GM21390 (cell line): Measurements from ENCODE around the gene RAMP2.
"Not testable (repeated sequence)": the region's sequence is repeated elsewhere in the genome, so short reads cannot be mapped to it uniquely, and the experiment has no call there.

Experiments
- ATAC-seq: cut with Tn5 transposase; IDR thresholded peaks from one replicate; pipeline ENCODE4 v1.9.1; 2021; ENCODE audit not compliant: unreplicated experiment

RAMP2 gene

GRCh38 chr17:42768006-42768405 lies 7.0 kb downstream of the RAMP2 start:
- not testable (repeated sequence) for ATAC-seq

DNA sequence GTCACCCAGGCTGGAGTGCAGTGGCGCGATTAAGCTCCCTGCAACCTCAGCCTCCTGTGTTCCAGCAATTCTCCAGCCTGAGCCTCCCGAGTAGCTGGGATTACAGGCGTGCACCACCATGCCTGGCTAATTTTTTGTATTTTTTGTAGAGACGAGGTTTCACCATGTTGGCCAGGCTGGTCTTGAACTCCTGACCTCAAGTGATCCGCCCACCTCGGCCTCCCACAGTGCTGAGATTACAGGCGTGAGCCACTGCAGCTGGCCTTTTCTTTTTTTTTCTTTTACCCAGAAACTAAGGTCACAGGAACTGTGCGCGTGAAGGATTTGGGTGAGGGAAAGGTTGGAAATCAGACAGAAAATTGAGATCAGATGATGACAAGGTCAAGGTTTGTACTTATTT lies 8.9 kb downstream of the RAMP2 start:
- ATAC-seq = not testable (repeated sequence)

- ATAC-seq = no peak
These were observed 11.9 kb downstream of the RAMP2 start for GRCh38 chr17:42772945-42773289.

- ATAC-seq = no peak
These were observed 12.4 kb downstream of the RAMP2 start, which contains the start of gene VPS25 for GRCh38 chr17:42773290-42774035. Gene VPS25, plus strand, starts transcription at chr17:42773449. Its CDS starts 27 bp downstream, at chr17:42773476.

DNA sequence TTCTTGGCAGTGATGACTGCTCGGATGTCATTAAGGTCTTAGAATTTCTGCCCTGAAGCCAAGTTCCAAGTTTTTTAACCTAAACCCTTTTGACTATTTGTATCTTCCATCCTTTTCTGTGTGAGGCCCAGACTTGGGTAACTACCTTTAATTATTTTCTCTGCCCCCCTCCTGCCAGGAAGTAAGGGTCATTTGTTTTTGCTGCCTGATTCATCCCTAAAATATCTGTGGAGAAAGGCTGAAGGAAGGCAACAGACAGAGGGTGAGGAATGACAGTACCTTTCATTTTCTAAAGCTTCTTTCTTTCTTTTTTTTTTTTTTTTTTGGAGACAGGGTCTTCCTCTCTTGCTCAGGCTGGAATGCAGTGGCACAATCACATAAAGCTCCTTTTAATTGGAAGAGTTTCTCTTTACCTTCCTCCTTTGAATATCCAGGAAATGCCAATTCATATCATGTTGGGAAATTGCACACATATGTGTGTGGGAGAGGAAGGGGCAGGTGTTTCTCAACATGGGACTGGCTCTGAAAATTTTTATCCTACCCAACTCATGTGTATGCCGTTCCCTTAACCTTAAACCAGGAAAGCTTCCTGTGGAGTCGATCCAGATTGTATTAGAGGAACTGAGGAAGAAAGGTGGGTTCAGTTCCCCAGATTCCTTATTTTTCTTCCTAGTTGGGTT lies 13.2 kb downstream of the RAMP2 start:
- ATAC-seq = no peak

- no peak for ATAC-seq
These were observed 14.6 kb downstream of the RAMP2 start for GRCh38 chr17:42775534-42776098.

DNA sequence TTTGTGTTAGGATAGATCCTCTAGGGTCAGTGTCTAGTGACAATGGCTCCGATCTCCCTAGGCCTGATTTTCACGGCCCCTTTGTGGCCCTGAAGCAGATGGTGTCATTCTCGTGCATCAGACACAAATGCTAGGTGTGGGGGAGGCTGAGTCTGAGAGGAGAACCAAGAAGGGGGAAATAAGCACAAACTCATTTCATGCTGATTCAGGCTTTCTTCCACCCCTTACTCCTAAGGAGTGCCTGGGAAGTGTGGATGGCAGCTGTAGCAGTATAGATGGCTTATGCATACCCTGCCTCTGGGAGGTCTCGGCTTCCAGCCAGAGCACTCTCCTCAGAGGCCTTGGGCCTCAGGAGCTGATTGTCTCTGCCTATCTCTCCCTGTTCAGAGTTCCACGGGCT lies 17.5 kb downstream of the RAMP2 start:
- no peak for ATAC-seq

DNA sequence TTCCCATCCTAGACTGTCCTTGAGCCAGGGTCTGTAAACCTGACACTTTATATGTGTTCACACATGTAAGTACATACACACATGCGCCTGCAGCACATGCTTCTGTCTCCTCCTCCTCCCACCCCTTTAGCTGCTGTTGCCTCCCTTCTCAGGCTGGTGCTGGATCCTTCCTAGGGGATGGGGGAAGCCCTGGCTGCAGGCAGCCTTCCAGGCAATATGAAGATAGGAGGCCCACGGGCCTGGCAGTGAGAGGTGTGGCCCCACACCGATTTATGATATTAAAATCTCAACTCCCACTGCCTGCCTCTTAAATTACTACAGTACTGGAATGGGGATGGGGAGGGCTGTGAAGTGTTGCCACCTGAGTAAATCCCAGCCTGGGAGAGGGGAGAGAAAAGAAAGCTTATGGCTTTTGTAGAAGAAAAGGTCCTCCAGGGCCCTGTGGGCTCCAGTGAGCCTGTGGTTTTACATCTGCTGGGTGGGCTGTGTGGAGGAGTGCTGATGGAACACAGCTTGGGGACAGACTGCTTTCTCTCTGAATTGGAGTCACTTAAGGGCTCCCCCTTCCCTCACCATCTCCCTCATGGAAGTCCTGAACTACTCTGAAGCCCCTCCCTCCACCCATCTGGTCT lies 18.4 kb downstream of the RAMP2 start:
- ATAC-seq = no peak

- ATAC-seq = no peak
These were observed 19.2 kb downstream of the RAMP2 start, which contains the start of gene WNK4 for GRCh38 chr17:42779936-42780850. Gene WNK4, plus strand, starts transcription at chr17:42780610. Its CDS starts 89 bp downstream, at chr17:42780699.

DNA sequence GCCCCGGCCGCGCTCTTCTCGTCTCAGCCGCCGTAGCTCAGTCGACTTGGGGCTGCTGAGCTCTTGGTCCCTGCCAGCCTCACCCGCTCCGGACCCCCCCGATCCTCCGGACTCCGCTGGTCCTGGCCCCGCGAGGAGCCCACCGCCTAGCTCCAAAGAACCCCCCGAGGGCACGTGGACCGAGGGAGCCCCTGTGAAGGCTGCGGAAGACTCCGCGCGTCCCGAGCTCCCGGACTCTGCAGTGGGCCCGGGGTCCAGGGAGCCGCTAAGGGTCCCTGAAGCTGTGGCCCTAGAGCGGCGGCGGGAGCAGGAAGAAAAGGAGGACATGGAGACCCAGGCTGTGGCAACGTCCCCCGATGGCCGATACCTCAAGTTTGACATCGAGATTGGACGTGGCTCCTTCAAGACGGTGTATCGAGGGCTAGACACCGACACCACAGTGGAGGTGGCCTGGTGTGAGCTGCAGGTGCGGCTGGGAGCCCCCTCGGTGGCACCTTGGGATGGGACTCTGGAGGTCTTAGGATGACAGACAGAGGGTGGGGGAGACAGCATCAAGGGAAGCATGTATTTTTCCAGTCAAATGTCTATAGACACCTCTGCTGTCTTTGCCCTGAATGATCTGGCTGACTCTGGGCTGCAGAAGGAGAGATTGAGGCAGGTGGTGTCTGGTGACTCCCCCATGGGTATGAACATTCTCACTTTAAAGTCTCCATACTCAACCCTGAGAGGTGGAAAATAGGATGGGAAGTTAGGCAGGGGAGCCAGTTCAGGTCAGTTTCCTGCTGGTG lies 20.0 kb downstream of the RAMP2 start:
- no peak for ATAC-seq

- ATAC-seq = no peak
These were observed 20.7 kb downstream of the RAMP2 start for GRCh38 chr17:42781639-42782165.

DNA sequence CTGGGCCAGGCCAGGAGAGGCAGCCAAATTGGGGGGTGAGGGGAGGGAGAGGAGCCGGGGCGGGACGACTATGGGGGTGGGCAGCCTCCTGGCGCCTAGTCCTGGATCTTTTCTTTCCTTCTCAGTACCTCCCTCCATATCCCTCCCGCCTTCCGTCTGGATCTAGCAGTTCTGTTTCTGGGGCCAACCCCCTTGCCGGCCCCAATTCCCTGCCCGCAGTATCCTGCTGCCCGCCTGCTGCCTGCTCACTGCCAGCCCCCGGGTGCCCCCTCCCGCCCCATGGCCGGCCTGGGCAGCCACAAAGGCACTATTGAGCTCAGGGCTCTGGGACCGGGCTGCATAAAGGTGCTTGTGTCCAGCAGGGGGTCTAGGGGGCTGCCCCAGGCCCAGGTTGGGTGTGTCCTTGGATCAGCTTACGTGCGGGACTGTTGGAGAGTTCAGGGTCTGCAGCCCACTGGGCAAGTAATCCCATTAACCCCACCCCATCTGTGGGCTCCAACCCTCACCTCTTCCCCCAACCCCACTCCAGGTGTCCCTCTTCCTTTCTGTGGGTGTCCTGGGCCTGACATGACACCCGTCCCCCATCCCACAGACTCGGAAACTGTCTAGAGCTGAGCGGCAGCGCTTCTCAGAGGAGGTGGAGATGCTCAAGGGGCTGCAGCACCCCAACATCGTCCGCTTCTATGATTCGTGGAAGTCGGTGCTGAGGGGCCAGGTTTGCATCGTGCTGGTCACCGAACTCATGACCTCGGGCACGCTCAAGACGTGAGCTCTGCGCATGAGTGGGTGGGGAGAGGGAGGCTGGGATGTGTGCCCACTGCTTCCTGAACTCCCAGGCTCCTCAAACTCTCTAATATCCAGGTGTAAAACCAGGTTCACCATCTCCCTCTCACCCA lies 21.4 kb downstream of the RAMP2 start:
- ATAC-seq = no peak

GRCh38 chr17:42783062-42783790 lies 22.2 kb downstream of the RAMP2 start:
- ATAC-seq = no peak

- ATAC-seq = no peak
These were observed 22.7 kb downstream of the RAMP2 start for GRCh38 chr17:42783791-42784138.

DNA sequence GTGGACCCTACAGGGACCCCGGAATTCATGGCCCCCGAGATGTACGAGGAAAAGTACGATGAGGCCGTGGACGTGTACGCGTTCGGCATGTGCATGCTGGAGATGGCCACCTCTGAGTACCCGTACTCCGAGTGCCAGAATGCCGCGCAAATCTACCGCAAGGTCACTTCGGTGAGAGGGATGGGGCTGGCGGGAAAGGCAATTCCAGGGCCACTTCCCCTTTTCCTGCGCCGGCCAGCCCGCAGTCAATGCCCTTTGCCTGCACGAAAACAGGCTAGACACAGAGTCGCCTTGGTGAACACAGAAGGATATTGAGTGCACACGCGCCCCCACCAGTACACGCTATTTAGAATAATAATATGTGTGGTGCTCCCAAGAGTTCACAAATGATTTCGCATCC lies 23.4 kb downstream of the RAMP2 start:
- no peak for ATAC-seq

GRCh38 chr17:42784811-42785592 lies 24.0 kb downstream of the RAMP2 start:
- ATAC-seq = no peak

GRCh38 chr17:42787266-42787665 lies 26.2 kb downstream of the RAMP2 start:
- no peak for ATAC-seq
